A549 (cell line): ENCODE measurements around the gene EPS8L2.

Experiments
- CEBPB ChIP-seq, 2 experiments: fragments of >200 bp in 1 of 2; sonication (Bioruptor Twin) in 1 of 2; formaldehyde crosslinking in 1 of 2; IDR thresholded peaks; 2 replicates each; pipeline ENCODE4 v1.6.1; 2012 to 2016
- CHD2 ChIP-seq: fragments of 150-350 bp; IDR thresholded peaks from 2 replicates; pipeline ENCODE4 v1.6.1; 2014; ENCODE audit warnings: low read length; ENCODE audit not compliant: partially characterized antibody
- EHF ChIP-seq: fragments of 250-450 bp; sonication (Bioruptor Pico); IDR thresholded peaks from 2 replicates; pipeline ENCODE4 v1.5.0; 2020; ENCODE audit warnings: mild to moderate bottlenecking
- ELK1 ChIP-seq: fragments of 150-350 bp; IDR thresholded peaks from 2 replicates; pipeline ENCODE4 v1.6.1; 2014; ENCODE audit warnings: low read depth, mild to moderate bottlenecking, low read length
- EP300 ChIP-seq, 2 experiments: fragments of >200 bp; sonication (Bioruptor Twin); formaldehyde crosslinking; IDR thresholded peaks; 2 replicates in 1 of 2; 3 replicates in 1 of 2; pipeline ENCODE4 v1.6.1; 2016 to 2017
- JUNB ChIP-seq: fragments of >200 bp; sonication (Bioruptor Twin); formaldehyde crosslinking; IDR thresholded peaks from 2 replicates; pipeline ENCODE4 v1.6.1; 2016
- MAFK ChIP-seq: fragments of 450-650 bp; IDR thresholded peaks from 2 replicates; pipeline ENCODE4 v1.6.1; 2014; ENCODE audit not compliant: partially characterized antibody
- MAX ChIP-seq: IDR thresholded peaks from 2 replicates; pipeline ENCODE4 v1.6.1; 2012
- PHF8 ChIP-seq: fragments of 200-600 bp; sonication (generic); IDR thresholded peaks from 2 replicates; pipeline ENCODE4 v1.6.1; 2016; ENCODE audit warnings: low read depth, mild to moderate bottlenecking, antibody characterized with exemption, moderate library complexity, borderline replicate concordance
- SREBF2 ChIP-seq: fragments of 450-650 bp; IDR thresholded peaks from 2 replicates; pipeline ENCODE4 v1.6.1; 2014; ENCODE audit warnings: mild to moderate bottlenecking, moderate library complexity
- TF ChIP-seq, protein P1 (sequence below): fragments of >200 bp; sonication (Bioruptor Twin); formaldehyde crosslinking; IDR thresholded peaks from 3 replicates; pipeline ENCODE4 v1.5.1; 2016
- TF ChIP-seq, protein P2 (sequence below): fragments of 250-450 bp; sonication (Bioruptor Pico); IDR thresholded peaks from 2 replicates; pipeline ENCODE4 v1.5.0; 2021; ENCODE audit warnings: mild to moderate bottlenecking, moderate library complexity, borderline replicate concordance
- TF ChIP-seq, protein P3 (sequence below): IDR thresholded peaks from 2 replicates; pipeline ENCODE4 v1.6.1; 2012; ENCODE audit warnings: low read depth, borderline replicate concordance

GRCh38 chr11:772429-773390 is 66.7 kb downstream of the EPS8L2 start:
- TF ChIP-seq, protein P1, sequence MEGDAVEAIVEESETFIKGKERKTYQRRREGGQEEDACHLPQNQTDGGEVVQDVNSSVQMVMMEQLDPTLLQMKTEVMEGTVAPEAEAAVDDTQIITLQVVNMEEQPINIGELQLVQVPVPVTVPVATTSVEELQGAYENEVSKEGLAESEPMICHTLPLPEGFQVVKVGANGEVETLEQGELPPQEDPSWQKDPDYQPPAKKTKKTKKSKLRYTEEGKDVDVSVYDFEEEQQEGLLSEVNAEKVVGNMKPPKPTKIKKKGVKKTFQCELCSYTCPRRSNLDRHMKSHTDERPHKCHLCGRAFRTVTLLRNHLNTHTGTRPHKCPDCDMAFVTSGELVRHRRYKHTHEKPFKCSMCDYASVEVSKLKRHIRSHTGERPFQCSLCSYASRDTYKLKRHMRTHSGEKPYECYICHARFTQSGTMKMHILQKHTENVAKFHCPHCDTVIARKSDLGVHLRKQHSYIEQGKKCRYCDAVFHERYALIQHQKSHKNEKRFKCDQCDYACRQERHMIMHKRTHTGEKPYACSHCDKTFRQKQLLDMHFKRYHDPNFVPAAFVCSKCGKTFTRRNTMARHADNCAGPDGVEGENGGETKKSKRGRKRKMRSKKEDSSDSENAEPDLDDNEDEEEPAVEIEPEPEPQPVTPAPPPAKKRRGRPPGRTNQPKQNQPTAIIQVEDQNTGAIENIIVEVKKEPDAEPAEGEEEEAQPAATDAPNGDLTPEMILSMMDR, result no peak
- TF ChIP-seq JUNB, result no peak
- no peak for TF ChIP-seq EP300 (IDR thresholded peaks at IDR 0.05)
- TF ChIP-seq, protein P2, sequence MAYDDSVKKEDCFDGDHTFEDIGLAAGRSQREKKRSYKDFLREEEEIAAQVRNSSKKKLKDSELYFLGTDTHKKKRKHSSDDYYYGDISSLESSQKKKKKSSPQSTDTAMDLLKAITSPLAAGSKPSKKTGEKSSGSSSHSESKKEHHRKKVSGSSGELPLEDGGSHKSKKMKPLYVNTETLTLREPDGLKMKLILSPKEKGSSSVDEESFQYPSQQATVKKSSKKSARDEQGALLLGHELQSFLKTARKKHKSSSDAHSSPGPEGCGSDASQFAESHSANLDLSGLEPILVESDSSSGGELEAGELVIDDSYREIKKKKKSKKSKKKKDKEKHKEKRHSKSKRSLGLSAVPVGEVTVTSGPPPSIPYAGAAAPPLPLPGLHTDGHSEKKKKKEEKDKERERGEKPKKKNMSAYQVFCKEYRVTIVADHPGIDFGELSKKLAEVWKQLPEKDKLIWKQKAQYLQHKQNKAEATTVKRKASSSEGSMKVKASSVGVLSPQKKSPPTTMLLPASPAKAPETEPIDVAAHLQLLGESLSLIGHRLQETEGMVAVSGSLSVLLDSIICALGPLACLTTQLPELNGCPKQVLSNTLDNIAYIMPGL (CRISPR knock-in tag), result no peak
- TF ChIP-seq PHF8, result no peak
- no peak for TF ChIP-seq EHF (CRISPR knock-in tag)
- no peak for TF ChIP-seq CHD2
- TF ChIP-seq ELK1, result no peak
- no peak for TF ChIP-seq MAX
- TF ChIP-seq MAFK, result no peak
- TF ChIP-seq CEBPB (IDR thresholded peaks at IDR 0.05), result no peak
- no peak for TF ChIP-seq SREBF2
- TF ChIP-seq, protein P3, sequence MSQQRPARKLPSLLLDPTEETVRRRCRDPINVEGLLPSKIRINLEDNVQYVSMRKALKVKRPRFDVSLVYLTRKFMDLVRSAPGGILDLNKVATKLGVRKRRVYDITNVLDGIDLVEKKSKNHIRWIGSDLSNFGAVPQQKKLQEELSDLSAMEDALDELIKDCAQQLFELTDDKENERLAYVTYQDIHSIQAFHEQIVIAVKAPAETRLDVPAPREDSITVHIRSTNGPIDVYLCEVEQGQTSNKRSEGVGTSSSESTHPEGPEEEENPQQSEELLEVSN, result no peak
